Measurements from ENCODE around the gene EXOSC3. TPM values are rescaled to one million over a fixed set of nuclear protein-coding genes. Genes with fewer than 3 reads are reported as not detected.

Gene EXOSC3
- total and polyA plus RNA-seq, 9 of the 15 experiments (the other 6 are each of a cell fraction or from before 2014, with no cell fraction given), result 18.5 to 266 (median 114) TPM

- TF ChIP-seq MAFG (tag; conservative IDR thresholded peaks at IDR 0.05) (peak; percentile 66), FOS (IDR thresholded peaks at IDR 0.05; ENCODE audit: extremely low read depth, insufficient read length) (no peak), BRD4 (IDR thresholded peaks at IDR 0.05) (no peak), MAFK (IDR thresholded peaks at IDR 0.05; ENCODE audit: low read length) (peak; percentile 54; the same call in 1 of the 2 replicates)
Observed at GRCh38 chr9:37818849-37819248, 34.0 kb upstream of the EXOSC3 start (continued).

DNA sequence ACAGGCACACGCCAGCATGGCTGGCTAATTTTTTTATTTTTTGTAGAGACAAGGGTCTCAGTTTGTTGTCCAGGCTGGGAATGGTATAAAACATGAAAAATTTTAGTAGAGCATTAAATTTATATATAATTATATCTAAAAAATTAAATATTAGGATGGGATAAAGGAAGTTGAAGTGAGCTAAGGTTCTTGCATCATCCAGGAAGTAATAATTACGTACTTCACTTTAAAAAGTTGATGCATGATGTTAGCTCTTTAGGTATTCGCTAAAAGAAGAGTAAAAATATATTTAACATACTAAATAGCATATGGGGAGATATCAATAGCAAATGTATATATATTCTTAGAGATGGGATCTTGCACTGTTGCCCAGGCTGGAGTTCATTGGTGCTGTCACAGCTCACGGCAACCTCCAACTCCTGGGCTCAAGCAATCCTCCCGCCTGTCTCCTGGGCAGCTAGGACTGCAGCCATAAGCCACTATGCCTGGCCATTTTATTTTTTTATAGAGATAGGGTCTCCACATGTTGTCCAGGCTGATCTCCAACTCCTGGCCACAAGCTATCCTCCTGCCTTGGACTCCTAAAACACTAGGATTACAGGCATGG, 28.0 kb upstream of the EXOSC3 start:
- Histone ChIP-seq H3K4me3 (no peak overlapping the region), H3K27me3 (ENCODE audit: control insufficient read depth in 2 of 2, insufficient read depth in 2 of 2, low read length in 2 of 2) (no peaks in the 10 kb centered on the region), H3K9ac (ENCODE audit: insufficient read depth in 1 of 2, low read depth in 2 of 2, low read length in 2 of 2) (no peak overlapping the region), H3K4me1 (replicated peaks in 1 of 2; ENCODE audit: control insufficient read depth in 2 of 2, insufficient read depth in 2 of 2, low read length in 2 of 2) (no peaks in the 10 kb centered on the region), H3K4me2 (ENCODE audit: insufficient read depth, low read length) (no peak overlapping the region), H3K36me3 (ENCODE audit: control insufficient read depth, insufficient read depth, low read length) (peaks cover 17% of the 10 kb centered on the region; the same call in 2 of the 3 replicates), H3K79me2 (ENCODE audit: control insufficient read depth, insufficient read depth, low read length) (peaks cover 47% of the 10 kb centered on the region), H2AFZ (ENCODE audit: low read depth, low read length) (no peak overlapping the region), H3K9me1 (ENCODE audit: control insufficient read depth, insufficient read depth, low read length) (no peaks in the 10 kb centered on the region), H3K9me3 (replicated peaks; ENCODE audit: control insufficient read depth, insufficient read depth, low read depth, low read length) (no peaks in the 10 kb centered on the region), H3K27ac (ENCODE audit: extremely low read depth, low read depth, low read length) (no peak overlapping the region), H4K20me1 (replicated peaks; ENCODE audit: control insufficient read depth, insufficient read depth, low read length) (no peaks in the 10 kb centered on the region)
- DNase-seq (ENCODE audit: extremely low read depth in 1 of 4, low spot score in 3 of 4) (no peak), FAIRE-seq (no peak), ATAC-seq (peak; percentile 16; the same call in 2 of the 3 replicates)
- ChIA-PET POLR2A (interaction anchor here (0.6 to 1.4 kb wide), 5 partner anchors 10 to 184 kb away, joined by 3 to 4 read pairs (median 3); no protein-coding TSS in a partner anchor), CTCF (ENCODE audit: low intra/inter-chr PET ratio) (interaction anchor here (0.7 kb wide), 1 partner anchor 59 kb away, joined by 3 read pairs; no protein-coding TSS in a partner anchor)
- intact Hi-C loops (cut with micrococcal nuclease), result no loop called here
- in situ Hi-C loops (cut with MboI), result no loop called here
- WGBS (ENCODE audit: insufficient coverage, low coverage, missing lambda C conversion rate), result 89% methylated on average over 5 of the region's 5 CpGs
- BruUV-seq (replicated peaks), result no TSS peak
- TF ChIP-seq ZNF695 (CRISPR knock-in tag; IDR thresholded peaks at IDR 0.05), result no peak
- no peak for TF ChIP-seq ERF (CRISPR knock-in tag; IDR thresholded peaks at IDR 0.05)
- TF ChIP-seq SIRT6 (IDR thresholded peaks at IDR 0.05; ENCODE audit: low read depth, low read length), result no peak
- no peak for TF ChIP-seq PURB (CRISPR knock-in tag; IDR thresholded peaks at IDR 0.05; ENCODE audit: low read depth)
- no peak for TF ChIP-seq ZNF436 (CRISPR knock-in tag; IDR thresholded peaks at IDR 0.05)
- 0 out of 2 replicates have a peak, but pooled peaks have one; percentile 16 for TF ChIP-seq SMAD4 (CRISPR knock-in tag; conservative IDR thresholded peaks at IDR 0.05)
- no peak for TF ChIP-seq DMBX1 (CRISPR knock-in tag; IDR thresholded peaks at IDR 0.05; ENCODE audit: borderline replicate concordance)
- no peak for TF ChIP-seq NKRF (IDR thresholded peaks at IDR 0.05; ENCODE audit: borderline replicate concordance)
- TF ChIP-seq LARP7 (IDR thresholded peaks at IDR 0.05), result no peak
- no peak for TF ChIP-seq TARDBP (IDR thresholded peaks at IDR 0.05)
- peak; percentile 46; the same call in 1 of the 2 replicates for TF ChIP-seq BCOR (IDR thresholded peaks at IDR 0.05)
- TF ChIP-seq STAG1 (CRISPR knock-in tag; IDR thresholded peaks at IDR 0.05; ENCODE audit: borderline replicate concordance), result no peak
- TF ChIP-seq POLR2H (tag; IDR thresholded peaks at IDR 0.05; ENCODE audit: low read depth), result no peak
- no peak for TF ChIP-seq ZNF175 (CRISPR knock-in tag; IDR thresholded peaks at IDR 0.05; ENCODE audit: low read depth)
- no peak for TF ChIP-seq ZNF507 (tag; conservative IDR thresholded peaks at IDR 0.05)
- TF ChIP-seq, protein P1, sequence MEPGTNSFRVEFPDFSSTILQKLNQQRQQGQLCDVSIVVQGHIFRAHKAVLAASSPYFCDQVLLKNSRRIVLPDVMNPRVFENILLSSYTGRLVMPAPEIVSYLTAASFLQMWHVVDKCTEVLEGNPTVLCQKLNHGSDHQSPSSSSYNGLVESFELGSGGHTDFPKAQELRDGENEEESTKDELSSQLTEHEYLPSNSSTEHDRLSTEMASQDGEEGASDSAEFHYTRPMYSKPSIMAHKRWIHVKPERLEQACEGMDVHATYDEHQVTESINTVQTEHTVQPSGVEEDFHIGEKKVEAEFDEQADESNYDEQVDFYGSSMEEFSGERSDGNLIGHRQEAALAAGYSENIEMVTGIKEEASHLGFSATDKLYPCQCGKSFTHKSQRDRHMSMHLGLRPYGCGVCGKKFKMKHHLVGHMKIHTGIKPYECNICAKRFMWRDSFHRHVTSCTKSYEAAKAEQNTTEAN (CRISPR knock-in tag; IDR thresholded peaks at IDR 0.05), result no peak
- no peak for TF ChIP-seq MIER1 (IDR thresholded peaks at IDR 0.05; ENCODE audit: low read depth)

All from K562 (cell line).